HG03196 (cell line): Measurements from ENCODE around the gene PAQR5.
A peak's percentile ranks its signal among the peaks of the same experiment; 100 is the strongest.
"Not testable (repeated sequence)": the region's sequence is repeated elsewhere in the genome, so short reads cannot be mapped to it uniquely, and the experiment has no call there.

ENCODE experiments used
- ATAC-seq: cut with Tn5 transposase; IDR thresholded peaks from one replicate; pipeline ENCODE4 v1.9.1; 2021; ENCODE audit not compliant: unreplicated experiment

PAQR5 gene

DNA sequence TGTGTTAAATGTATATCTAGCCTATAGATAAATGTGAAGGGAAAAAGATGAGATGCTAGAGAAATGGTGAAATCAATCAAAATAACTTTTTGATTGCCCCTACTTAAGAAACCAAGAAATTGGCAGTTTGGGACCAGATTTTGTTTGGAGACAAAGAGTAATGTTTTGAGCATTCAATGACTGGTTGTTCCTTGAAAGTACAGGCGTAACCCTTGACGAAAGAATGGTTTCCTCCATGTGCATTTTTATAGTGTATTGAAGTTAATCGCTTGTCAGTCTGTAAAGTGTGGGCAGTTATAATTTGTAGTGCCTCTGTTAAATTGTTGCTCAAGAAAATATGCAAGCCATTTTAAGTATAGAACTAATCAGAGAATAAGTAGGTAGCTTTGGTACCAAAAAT is 116.7 kb downstream of the PAQR5 start:
- ATAC-seq, result no peak

DNA sequence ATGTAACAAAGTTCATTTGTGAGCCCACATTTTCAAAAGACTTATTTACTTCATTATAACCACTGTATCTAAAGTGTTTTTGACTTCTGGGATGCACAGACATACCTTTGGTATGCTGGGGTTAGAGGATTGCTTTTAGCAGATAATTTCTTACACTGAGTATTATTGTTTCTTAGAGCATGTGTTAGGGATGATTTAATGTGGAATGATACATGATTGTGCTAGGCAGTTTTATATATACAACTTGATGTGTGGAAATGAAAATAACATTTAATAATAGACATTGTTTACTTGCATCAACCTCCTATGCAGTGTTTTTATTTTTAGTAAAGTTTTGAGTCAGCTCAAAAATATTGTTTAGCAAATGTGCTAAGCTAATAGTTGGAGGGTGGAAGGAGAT is 118.9 kb downstream of the PAQR5 start:
- no peak for ATAC-seq

DNA sequence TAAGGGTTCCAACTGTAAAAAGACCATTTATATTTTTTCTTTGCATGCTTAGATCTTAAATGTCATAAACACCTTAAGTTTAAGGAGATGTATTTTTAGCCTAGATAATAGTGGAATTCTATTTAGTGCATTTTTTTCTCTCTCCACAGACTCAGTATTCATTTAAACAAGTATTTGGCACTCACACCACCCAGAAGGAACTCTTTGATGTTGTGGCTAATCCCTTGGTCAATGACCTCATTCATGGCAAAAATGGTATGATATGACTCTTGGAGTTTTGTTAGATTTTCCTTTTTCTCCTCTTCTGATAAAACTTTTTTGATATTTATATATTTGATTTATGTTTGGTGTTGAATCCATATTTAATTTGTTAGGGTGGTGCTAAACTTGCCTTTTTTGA is 122.8 kb downstream of the PAQR5 start:
- no peak for ATAC-seq

DNA sequence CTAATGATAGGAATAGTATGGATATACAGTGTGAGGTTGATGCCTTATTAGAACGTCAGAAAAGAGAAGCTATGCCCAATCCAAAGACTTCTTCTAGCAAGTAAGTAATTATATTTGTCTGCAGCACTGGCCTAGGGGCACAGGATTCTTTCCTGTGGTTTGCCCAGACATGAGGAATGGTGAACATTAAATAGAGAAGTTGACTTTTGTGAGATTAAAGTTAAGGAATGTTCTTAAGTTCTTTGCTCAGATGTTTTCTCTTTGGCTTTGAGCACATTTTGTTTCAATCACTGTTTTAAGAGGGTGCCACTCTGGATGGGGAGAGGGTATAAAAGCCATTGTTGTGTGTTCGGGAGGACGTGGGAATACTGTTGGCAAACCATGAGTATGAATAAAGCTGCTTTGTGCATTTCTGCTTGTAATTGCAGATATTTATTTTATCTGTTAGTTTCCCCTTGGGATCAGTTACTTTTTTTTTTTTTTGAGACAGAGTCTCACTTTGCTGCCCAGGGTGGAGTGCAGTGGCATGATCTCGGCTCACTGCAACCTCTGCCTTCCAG is 123.7 kb downstream of the PAQR5 start:
- ATAC-seq, result no peak

DNA sequence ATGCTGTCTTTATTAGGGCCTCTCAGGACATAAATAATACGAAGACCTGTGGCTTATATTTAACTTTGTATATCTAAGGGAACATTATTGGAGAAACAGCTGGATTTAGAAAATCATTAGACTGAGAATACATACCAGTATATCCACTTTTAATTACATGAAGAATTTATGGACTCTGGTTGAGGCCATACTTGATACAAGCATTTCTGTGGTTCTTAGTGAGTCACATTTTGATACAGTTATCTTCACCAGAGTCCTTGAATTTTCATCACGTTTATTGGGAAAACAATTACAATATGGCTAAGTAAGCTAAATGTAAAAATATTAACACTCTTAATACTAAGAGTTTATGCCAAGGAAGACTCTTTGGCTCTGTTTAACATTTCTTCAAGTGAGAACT is 125.3 kb downstream of the PAQR5 start:
- no peak for ATAC-seq

DNA sequence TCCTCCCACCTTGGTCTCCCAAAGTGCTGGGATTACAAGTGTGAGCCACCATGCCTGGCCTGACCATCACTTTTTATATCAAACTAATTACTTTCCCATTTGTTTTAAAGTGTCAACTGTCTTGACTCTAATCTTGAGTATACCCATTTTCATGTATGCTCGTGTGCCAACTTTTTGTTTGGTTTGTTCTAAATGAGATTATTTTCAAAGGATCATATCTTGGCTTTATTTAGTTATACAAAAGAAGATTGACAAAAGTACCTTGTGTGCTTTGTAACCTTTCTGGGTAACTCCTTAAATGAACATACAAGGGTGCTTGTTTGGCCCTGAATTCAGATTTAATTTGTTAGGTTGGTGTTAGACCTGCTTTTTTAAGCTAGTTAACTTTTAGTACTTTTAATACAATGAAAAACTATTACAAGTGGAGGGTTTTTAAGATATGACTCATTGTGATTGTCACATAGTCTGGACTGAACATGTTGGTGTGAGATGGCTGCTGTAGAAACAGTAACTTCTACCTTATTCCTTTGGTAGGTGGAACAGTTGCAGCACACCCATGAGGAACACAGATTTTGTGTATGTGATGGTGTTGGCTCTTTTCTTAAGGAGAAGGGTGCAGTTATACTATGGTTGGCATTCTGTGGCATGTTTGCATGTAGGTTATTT is 126.2 kb downstream of the PAQR5 start:
- ATAC-seq, result no peak

DNA sequence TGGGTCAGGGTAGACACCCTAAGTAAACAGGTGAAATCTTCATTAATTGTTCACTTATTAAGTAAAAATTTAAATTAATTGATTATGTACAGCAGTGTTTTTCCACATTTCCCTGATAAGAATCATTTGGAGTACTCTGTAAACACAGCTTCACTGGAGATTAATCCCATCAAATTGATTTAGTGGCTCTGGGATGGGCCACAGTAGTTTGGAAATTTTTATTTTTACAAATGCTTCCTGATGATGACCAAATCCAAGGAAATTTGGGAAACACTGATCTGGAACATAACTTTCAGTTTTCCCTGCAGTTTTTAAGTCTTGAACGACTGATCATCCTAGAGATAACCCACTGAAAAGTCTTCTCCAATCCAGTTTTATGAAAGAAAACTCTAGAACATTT is 135.1 kb downstream of the PAQR5 start:
- ATAC-seq, result no peak

DNA sequence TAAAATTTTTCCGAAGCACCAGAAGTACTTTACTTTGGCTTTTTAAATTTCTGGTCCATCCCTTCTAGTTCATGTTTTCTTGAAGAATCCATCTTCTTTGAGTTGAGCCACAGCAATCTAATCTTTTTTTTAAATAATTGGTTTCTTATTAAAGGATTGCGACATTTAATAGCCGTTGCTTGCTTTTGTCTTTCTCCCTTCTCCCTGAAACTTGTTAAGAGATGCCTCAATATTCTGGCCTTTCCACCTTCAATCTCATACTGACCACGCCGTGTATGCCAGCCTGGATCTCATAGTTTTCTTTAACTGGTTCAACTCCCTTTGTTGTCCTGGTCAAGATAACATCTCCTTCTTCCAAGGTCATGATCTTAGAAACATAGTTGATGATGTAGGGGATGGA is 135.5 kb downstream of the PAQR5 start:
- no peak for ATAC-seq

DNA sequence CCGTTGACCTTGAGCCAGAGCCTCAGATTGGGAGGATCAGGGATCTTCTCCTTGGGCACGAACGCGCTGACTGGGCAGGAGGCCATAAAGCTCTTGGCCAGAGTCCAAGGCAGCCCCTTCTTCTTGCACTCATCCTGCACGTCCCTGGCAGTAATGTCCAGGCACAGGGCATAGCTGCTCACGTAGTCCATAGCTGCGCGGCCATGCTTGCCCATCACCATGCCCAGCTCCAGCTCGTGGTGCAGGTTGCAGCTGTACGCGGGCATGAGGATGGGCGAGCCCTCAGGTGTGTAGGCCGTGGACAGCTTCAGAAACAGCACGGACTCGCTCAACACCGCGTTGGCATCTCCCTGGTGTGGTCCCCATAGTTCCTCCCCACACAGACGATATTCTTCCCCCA is 136.0 kb downstream of the PAQR5 start:
- no peak for ATAC-seq

DNA sequence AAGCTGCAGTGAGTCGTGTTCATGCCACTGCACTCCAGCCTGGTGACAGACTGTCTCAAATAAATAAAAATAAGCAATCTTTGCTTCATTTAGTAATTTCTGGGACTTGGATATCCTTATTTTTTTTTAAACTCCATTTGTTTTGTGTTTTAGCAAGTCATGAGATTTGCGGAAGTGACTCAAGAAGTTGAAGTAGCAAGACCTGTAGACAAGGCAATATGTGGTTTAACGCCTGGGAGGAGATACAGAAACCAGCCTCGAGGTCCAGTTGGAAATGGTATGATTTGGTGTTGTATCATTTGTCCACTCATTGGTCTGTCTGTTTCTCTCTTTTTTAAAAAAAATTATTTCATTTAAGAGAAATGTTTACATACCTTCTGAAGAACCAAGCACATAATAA is 137.3 kb downstream of the PAQR5 start:
- ATAC-seq, result no peak

DNA sequence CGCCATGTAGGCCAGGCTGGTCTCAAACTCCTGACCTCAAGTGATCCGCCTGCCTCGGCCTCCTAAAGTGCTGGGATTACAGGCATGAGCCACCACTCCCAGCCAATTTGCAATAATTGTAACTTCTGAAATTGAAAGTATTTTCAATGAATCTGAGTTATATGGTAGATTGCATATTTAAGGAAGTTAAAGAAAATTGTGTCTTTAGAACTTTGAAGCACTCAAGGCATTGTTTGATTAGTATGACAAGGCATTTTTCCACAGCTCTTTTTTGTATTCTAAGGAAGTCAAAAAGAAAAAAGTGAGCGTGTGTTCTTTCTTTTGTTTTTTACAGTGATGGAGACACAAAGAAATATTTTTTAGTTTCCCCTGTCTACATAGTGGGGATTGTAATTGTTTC is 138.2 kb downstream of the PAQR5 start:
- no peak for ATAC-seq

DNA sequence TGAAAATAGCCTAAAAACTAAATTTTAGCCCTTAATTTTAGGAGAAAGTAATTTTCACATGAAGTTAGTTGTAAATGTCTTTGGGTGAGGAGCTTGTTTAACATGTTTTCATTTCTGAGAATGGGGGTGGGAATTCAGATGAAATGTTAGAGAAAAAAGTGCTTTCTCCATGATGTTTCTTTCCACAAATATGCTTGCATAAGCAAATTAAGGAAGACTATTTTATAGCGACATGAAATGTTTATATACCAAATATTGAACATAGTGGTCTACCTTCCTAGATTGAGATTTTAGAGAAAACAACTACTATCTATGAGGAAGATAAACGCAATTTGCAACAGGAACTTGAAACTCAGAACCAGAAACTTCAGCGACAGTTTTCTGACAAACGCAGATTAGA is 140.9 kb downstream of the PAQR5 start:
- no peak for ATAC-seq

DNA sequence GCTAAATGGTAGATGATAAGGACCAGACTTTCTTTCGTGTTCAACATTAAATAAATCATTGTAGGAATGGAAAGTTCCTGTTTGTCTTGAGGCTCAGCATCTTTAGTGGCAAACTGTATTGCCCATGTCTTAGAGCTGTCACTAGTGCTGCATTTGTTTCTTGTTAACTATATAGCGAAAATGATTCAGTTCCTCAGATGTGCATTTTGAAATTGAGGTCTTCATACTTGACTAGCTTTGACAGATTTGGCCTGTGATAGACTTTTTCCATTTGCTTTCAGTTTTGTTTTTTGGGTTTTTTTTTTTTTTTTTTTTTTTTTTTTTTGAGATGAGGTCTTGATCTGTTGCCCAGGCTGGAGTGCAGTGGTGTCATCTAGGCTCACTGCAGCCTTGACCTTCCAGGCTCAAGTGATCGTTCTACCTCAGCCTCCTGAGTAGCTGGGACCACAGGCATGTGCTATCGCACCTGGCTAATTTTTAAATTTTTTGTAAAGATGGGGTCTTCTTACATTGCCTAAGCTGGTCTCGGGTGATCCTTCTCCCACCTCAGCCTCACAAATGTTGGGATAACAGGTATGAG is 144.4 kb downstream of the PAQR5 start:
- ATAC-seq, result peak; percentile 67

DNA sequence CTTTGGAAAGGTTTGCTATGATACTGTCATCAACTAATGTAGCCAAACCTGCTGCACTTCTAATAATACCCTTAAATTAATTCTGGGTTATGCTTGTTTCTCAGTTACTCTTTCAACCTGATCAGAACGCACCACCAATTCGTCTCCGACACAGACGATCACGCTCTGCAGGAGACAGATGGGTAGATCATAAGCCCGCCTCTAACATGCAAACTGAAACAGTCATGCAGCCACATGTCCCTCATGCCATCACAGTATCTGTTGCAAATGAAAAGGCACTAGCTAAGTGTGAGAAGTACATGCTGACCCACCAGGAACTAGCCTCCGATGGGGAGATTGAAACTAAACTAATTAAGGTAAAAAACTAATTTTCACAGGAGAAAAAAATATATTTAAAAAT is 146.0 kb downstream of the PAQR5 start:
- ATAC-seq, result no peak

DNA sequence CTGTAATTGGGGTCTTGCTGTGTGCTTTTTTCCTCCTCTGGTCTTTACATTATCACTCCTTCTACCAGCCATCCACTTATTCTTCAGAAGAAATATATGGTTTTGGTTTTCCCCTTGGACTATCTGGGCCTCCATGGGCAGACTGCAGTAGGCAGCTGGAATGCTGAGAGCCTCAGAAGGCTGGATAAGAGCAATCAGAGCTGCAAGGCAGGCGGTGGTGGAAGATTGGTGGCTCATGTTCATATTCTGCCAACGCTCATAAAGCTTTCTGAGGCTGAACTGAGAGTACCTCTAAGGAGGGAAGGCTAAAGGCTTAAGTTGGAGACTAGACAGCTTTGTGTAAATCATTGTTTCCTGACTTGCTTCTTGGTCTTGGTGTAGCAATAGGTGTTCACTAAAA is 148.2 kb downstream of the PAQR5 start:
- ATAC-seq, result no peak

DNA sequence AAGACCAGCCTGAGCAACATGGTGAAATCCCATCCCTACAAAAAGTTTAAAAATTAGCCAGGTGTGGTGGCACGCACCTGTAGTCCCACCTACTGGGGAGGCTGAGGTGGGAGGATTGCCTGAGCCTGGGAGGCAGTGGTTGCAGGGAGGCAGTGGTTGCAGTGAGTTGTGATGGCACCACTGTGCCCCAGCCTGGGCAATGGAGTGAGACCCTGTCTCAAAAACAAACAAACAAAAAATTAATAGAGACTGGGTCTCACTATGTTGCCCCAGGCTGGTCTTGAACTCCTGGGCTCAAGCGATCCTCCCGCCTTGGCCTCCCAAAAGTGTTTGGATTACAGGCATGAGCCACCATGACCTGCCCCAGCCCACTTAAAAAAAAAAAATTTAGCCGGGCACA is 151.5 kb downstream of the PAQR5 start:
- not testable (repeated sequence) for ATAC-seq

DNA sequence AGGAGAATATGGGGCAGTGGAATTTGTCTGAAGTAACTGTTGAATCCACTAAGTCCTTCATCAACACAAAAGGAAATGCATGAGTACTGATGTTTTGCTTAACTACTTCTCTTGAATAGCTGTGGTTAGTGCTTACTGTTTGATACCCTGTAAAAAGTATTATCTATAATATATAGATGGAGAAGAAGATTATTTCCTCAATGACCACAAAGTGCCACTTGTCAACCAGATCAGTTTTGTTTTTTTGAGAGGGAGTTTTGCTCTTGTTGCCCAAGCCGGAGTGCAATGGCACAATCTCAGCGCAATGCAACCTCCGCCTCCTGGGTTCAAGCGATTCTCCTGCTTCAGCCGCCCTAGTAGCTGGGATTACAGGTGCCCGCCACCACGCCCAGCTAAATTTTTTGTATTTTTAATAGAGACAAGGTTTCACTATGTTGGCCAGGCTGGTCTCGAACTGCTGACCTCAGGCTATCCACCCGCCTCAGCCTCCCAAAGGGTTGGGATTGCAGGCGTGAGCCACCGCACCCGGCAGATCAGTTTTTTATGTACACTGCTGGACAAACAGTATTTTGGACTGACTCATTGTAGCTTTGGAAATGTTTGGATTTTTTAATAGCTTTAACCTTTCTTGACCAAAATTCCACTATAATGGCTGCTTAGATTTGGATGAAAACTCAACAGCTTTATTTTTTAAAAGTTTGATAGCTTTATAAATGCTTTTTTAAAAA is 152.4 kb downstream of the PAQR5 start:
- ATAC-seq, result no peak

DNA sequence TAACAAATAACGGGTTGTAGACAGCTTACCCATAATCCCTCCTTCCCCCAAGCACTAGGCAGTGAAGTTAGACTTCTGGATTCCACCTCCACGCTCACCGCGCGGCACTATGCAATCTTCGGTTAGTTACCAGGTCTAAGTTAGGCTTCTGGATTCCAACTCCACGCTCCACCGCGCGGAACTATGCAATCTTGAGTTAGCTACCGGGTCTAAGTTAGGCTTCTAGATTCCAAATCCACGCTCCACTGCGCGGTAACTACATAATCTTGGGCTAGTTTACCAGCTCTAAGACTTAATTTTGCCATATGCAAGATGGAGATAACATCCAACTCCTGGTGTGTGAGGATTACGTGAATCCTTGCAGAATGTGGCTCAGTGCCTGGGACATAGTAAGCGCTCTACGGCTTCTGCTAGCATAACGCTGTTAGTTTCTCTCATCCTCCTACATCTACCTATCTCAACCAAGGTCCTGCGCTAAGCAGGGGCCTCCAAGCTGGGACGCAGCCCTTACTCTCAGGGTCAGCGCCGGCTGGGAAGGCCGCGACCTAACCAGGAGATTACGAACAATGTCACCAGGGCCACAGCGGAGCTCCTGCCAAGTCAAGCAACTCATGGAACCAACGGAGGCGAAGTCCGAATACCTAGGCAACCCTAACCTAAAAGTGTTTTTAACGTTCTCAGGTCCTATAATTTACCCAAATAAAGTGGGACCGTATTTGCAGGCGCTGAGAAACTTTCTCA is 153.4 kb downstream of the PAQR5 start:
- ATAC-seq, result peak; percentile 35

DNA sequence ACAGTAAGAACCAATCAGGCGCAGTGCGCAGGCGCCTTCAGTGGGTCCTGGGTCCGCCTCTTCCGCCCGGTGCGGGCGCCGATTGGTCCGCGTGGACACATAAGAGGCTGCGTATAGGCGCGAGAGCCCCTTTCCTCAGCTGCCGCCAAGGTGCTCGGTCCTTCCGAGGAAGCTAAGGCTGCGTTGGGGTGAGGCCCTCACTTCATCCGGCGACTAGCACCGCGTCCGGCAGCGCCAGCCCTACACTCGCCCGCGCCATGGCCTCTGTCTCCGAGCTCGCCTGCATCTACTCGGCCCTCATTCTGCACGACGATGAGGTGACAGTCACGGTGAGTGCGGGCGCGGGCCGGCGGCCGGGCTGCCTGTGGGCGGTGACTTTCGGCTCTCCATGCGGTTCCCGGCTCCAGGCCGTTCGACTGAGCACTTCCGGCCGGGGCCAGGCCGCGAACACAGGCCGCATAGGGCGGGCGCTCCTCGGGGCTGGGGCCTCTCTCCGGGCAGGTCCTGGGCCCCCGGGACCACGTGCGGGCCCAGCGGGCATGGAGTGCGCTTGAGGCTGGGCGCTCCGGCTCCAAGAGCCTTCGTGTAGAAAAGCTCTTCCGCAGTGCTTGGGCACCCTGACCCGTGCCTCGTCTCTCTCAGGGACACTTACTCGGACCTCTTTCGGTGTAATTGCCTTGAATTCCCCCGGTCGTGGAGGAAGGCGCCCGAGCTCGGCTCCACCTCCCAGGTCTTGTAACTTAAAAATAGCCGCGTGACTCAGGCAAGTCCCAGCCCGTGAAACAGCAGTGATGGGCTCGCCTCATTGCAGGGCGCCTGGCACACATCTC is 154.2 kb downstream of the PAQR5 start, which contains the start of gene RPLP1:
TSS of gene RPLP1 (plus strand) at position 127 of the 830 bp plus-strand sequence. CDS start at position 258, 131 bp downstream.
- ATAC-seq, result peak; percentile 85

DNA sequence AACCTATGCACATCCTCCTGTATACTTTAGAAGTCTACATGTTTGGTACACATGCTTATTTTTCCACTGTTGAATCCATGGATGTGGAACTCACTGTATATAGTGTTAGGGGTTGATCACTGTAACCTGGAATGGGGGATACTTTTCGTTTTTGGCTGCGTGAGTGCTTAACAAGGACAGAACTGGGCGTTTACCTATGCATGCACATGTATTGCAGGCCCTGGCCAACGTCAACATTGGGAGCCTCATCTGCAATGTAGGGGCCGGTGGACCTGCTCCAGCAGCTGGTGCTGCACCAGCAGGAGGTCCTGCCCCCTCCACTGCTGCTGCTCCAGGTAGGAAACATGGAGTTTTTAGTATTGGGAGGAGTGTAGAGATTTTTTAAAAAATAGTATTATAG is 156.2 kb downstream of the PAQR5 start:
- no peak for ATAC-seq
